ENCODE results near the gene ASCC1. TPM values are rescaled to one million over a fixed set of nuclear protein-coding genes. Genes with fewer than 3 reads are reported as not detected.

The ASCC1 gene
- total RNA-seq, 1 donor from 2014 or later, result 33.9 TPM

DNA sequence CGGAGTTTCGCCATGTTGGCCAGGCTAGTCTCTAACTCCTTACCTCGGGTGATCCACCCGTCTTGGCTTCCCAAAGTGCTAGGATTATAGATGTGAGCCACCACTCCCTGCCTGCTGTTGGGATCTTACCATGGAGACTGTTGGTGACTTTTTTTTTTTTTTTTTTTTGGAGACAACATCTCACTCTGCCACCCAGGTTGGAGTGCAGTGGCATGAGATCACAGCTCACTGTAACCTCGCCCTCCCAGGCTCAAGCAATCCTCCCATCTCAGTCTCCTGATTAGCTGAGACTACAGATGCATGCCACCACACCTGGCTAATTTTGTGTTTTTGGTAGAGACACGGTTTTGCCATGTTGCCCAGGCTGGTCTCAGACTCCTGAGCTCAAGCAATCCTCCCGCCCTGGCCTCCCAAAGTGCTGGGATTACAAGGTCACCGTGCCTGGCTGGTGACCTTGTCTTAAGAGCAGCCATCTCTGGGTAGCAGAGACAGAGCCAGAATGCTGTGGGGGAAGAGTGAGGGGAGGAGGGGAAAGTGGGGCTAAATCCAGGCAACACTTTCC is 25.7 kb upstream of the ASCC1 start:
- H3K27me3 Mint-ChIP-seq (ENCODE audit: low read depth, unreplicated experiment), result no peaks in the 10 kb centered on the region
- Histone ChIP-seq H3K4me3 (ENCODE audit: insufficient read depth, low read depth, low read length) (no peak overlapping the region), H3K4me1 (ENCODE audit: insufficient read depth, low read length) (peaks cover 10% of the 10 kb centered on the region), H3K9me3 (ENCODE audit: insufficient read depth, low read depth, low read length) (no peaks in the 10 kb centered on the region), H3K4me2 (ENCODE audit: low read length) (no peak overlapping the region), H3K27ac (ENCODE audit: low read depth, low read length) (no peak overlapping the region), H3K9ac (ENCODE audit: low read length) (no peak overlapping the region), H4K20me1 (ENCODE audit: insufficient read depth, low read length) (no peaks in the 10 kb centered on the region), H3K79me2 (ENCODE audit: insufficient read depth, low read length) (no peaks in the 10 kb centered on the region), H3K36me3 (ENCODE audit: insufficient read depth, low read length) (no peaks in the 10 kb centered on the region), H2AFZ (ENCODE audit: low read depth, low read length) (no peak overlapping the region), H3K27me3 (ENCODE audit: insufficient read depth, low read length) (no peaks in the 10 kb centered on the region)
- DNase-seq (ENCODE audit: low read depth) (no peak), FAIRE-seq (no peak)
- H3K9me3 Mint-ChIP-seq (ENCODE audit: unreplicated experiment), result no peaks in the 10 kb centered on the region
- H3K4me1 Mint-ChIP-seq (ENCODE audit: low read depth, unreplicated experiment), result peaks cover 24% of the 10 kb centered on the region
- TF ChIP-seq, protein P1, sequence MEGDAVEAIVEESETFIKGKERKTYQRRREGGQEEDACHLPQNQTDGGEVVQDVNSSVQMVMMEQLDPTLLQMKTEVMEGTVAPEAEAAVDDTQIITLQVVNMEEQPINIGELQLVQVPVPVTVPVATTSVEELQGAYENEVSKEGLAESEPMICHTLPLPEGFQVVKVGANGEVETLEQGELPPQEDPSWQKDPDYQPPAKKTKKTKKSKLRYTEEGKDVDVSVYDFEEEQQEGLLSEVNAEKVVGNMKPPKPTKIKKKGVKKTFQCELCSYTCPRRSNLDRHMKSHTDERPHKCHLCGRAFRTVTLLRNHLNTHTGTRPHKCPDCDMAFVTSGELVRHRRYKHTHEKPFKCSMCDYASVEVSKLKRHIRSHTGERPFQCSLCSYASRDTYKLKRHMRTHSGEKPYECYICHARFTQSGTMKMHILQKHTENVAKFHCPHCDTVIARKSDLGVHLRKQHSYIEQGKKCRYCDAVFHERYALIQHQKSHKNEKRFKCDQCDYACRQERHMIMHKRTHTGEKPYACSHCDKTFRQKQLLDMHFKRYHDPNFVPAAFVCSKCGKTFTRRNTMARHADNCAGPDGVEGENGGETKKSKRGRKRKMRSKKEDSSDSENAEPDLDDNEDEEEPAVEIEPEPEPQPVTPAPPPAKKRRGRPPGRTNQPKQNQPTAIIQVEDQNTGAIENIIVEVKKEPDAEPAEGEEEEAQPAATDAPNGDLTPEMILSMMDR (IDR thresholded peaks at IDR 0.05; ENCODE audit: insufficient read depth, low read depth, low read length), result no peak
- no peak for TF ChIP-seq EZH2 (IDR thresholded peaks at IDR 0.05; ENCODE audit: insufficient read depth, low read length)
- no peak overlapping the region for H3K4me3 Mint-ChIP-seq (ENCODE audit: unreplicated experiment)
- no peak overlapping the region for H3K27ac Mint-ChIP-seq (ENCODE audit: unreplicated experiment)
- no peaks in the 10 kb centered on the region for H3K36me3 Mint-ChIP-seq (ENCODE audit: low read depth, unreplicated experiment)

DNA sequence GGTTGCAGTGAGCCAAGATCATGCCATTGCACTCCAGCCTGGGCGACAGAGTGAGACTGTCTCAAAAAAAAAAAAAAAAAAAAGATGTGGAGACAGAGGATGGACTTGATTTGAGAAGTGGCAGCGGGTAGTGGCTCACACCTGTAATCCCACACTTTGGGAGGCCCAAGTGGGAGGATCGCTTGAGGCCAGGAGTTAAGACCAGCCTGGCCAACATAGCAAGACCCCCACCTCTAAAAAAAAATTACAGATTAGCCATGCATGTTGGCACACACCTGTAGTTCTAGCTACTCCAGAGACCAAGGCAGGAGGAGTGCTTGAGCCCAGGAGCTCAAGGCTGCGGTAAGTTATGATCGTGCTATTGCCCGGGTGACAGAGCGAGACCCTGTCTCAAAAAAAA is 24.3 kb upstream of the ASCC1 start:
- Histone ChIP-seq H3K4me1 (ENCODE audit: insufficient read depth, low read length) (peaks cover 10% of the 10 kb centered on the region), H3K9ac (ENCODE audit: low read length) (no peak overlapping the region), H3K27ac (ENCODE audit: low read depth, low read length) (no peak overlapping the region), H3K79me2 (ENCODE audit: insufficient read depth, low read length) (no peaks in the 10 kb centered on the region), H3K4me2 (ENCODE audit: low read length) (no peak overlapping the region), H3K4me3 (ENCODE audit: insufficient read depth, low read depth, low read length) (no peak overlapping the region), H3K36me3 (ENCODE audit: insufficient read depth, low read length) (no peaks in the 10 kb centered on the region), H4K20me1 (ENCODE audit: insufficient read depth, low read length) (no peaks in the 10 kb centered on the region), H3K9me3 (ENCODE audit: insufficient read depth, low read depth, low read length) (no peaks in the 10 kb centered on the region), H2AFZ (ENCODE audit: low read depth, low read length) (no peak overlapping the region), H3K27me3 (ENCODE audit: insufficient read depth, low read length) (no peaks in the 10 kb centered on the region)
- Mint-ChIP-seq H3K9me3 (ENCODE audit: unreplicated experiment) (no peaks in the 10 kb centered on the region), H3K4me3 (ENCODE audit: unreplicated experiment) (no peak overlapping the region), H3K27me3 (ENCODE audit: low read depth, unreplicated experiment) (no peaks in the 10 kb centered on the region), H3K36me3 (ENCODE audit: low read depth, unreplicated experiment) (peaks cover 3% of the 10 kb centered on the region), H3K4me1 (ENCODE audit: low read depth, unreplicated experiment) (peaks cover 16% of the 10 kb centered on the region), H3K27ac (ENCODE audit: unreplicated experiment) (no peak overlapping the region)
- TF ChIP-seq, protein P1 (IDR thresholded peaks at IDR 0.05; ENCODE audit: insufficient read depth, low read depth, low read length), result no peak
- TF ChIP-seq EZH2 (IDR thresholded peaks at IDR 0.05; ENCODE audit: insufficient read depth, low read length), result no peak
- no peak for FAIRE-seq
- DNase-seq (ENCODE audit: low read depth), result no peak

DNA sequence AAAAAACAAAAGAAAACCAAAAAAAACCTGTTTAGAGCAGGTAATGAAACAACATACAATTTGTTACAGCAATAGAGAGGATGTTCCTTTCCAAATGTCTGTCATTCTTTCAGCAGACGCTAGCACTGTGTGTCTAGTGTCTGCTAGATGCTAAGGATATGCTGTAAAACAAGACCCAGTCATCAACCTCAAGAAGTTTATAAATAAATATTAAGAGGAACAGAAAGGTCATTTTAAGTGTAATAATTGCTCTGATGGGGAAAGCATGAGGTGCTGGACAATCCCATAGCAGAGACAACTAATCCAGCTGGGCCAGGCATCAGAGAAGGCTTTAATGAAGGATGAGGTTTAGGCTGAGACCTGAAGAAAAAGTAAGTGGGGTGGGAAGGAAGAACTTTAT is 23.3 kb upstream of the ASCC1 start:
- no peak for DNase-seq (ENCODE audit: low read depth)

More for the DNA sequence above, 23.3 kb upstream of the ASCC1 start:
- Mint-ChIP-seq H3K27ac (ENCODE audit: unreplicated experiment) (no peak overlapping the region), H3K4me3 (ENCODE audit: unreplicated experiment) (no peak overlapping the region), H3K4me1 (ENCODE audit: low read depth, unreplicated experiment) (peaks cover 12% of the 10 kb centered on the region), H3K27me3 (ENCODE audit: low read depth, unreplicated experiment) (no peaks in the 10 kb centered on the region), H3K36me3 (ENCODE audit: low read depth, unreplicated experiment) (peaks cover 3% of the 10 kb centered on the region), H3K9me3 (ENCODE audit: unreplicated experiment) (no peaks in the 10 kb centered on the region)
- Histone ChIP-seq H3K9ac (ENCODE audit: low read length) (no peak overlapping the region), H3K27me3 (ENCODE audit: insufficient read depth, low read length) (no peaks in the 10 kb centered on the region), H3K4me1 (ENCODE audit: insufficient read depth, low read length) (peaks cover 9% of the 10 kb centered on the region), H3K36me3 (ENCODE audit: insufficient read depth, low read length) (no peaks in the 10 kb centered on the region), H4K20me1 (ENCODE audit: insufficient read depth, low read length) (no peaks in the 10 kb centered on the region), H2AFZ (ENCODE audit: low read depth, low read length) (no peak overlapping the region), H3K9me3 (ENCODE audit: insufficient read depth, low read depth, low read length) (no peaks in the 10 kb centered on the region), H3K79me2 (ENCODE audit: insufficient read depth, low read length) (no peaks in the 10 kb centered on the region), H3K4me3 (ENCODE audit: insufficient read depth, low read depth, low read length) (no peak overlapping the region), H3K27ac (ENCODE audit: low read depth, low read length) (no peak overlapping the region), H3K4me2 (ENCODE audit: low read length) (no peak overlapping the region)
- no peak for FAIRE-seq
- TF ChIP-seq, protein P1 (IDR thresholded peaks at IDR 0.05; ENCODE audit: insufficient read depth, low read depth, low read length), result no peak
- TF ChIP-seq EZH2 (IDR thresholded peaks at IDR 0.05; ENCODE audit: insufficient read depth, low read length), result no peak
